GM19438 (cell line): ENCODE data around the gene TRIM69.

Experiments used
- ATAC-seq: cut with Tn5 transposase; IDR thresholded peaks from one replicate; pipeline ENCODE4 v1.9.1; 2021; ENCODE audit warnings: low read depth; ENCODE audit not compliant: unreplicated experiment

The TRIM69 gene

GRCh38 chr15:44798826-44799225 lies 62.5 kb downstream of the TRIM69 start:
- no peak for ATAC-seq

GRCh38 chr15:44801364-44801763 lies 65.0 kb downstream of the TRIM69 start:
- ATAC-seq = no peak

GRCh38 chr15:44801797-44802196 lies 65.5 kb downstream of the TRIM69 start:
- no peak for ATAC-seq

GRCh38 chr15:44802336-44802735 lies 66.0 kb downstream of the TRIM69 start:
- no peak for ATAC-seq

- ATAC-seq = no peak
These were observed 68.1 kb downstream of the TRIM69 start for GRCh38 chr15:44804298-44805046.

GRCh38 chr15:44808557-44808956 lies 72.2 kb downstream of the TRIM69 start:
- ATAC-seq = no peak

- no peak for ATAC-seq
These were observed 73.9 kb downstream of the TRIM69 start for GRCh38 chr15:44810237-44810636.

GRCh38 chr15:44811337-44811736 lies 75.0 kb downstream of the TRIM69 start:
- no peak for ATAC-seq

GRCh38 chr15:44812029-44812517 lies 75.7 kb downstream of the TRIM69 start:
- no peak for ATAC-seq

GRCh38 chr15:44813231-44813630 lies 76.9 kb downstream of the TRIM69 start:
- no peak for ATAC-seq
